ENCODE data around the gene GRAP.

Gene GRAP

GRCh38 chr17:19006698-19007097, 40.1 kb downstream of the GRAP start:
- H3K36me3 ChIP-seq (ENCODE audit: insufficient read depth, low read length): no peaks in the 10 kb centered on the region
- no peaks in the 10 kb centered on the region for H3K27me3 ChIP-seq (ENCODE audit: insufficient read depth, low read length)
- H3K27ac ChIP-seq (ENCODE audit: low read depth, low read length): no peak overlapping the region
- H2AFZ ChIP-seq (ENCODE audit: low read length, unreplicated experiment): no peak overlapping the region
- H3K79me2 ChIP-seq (ENCODE audit: control insufficient read depth, insufficient read depth, low read length, unreplicated experiment): peaks cover 23% of the 10 kb centered on the region
- H3K4me3 ChIP-seq (ENCODE audit: low read depth, low read length): no peak overlapping the region
- H3K4me1 ChIP-seq (ENCODE audit: control insufficient read depth, insufficient read depth, low read length, unreplicated experiment): peaks cover 16% of the 10 kb centered on the region

DNA sequence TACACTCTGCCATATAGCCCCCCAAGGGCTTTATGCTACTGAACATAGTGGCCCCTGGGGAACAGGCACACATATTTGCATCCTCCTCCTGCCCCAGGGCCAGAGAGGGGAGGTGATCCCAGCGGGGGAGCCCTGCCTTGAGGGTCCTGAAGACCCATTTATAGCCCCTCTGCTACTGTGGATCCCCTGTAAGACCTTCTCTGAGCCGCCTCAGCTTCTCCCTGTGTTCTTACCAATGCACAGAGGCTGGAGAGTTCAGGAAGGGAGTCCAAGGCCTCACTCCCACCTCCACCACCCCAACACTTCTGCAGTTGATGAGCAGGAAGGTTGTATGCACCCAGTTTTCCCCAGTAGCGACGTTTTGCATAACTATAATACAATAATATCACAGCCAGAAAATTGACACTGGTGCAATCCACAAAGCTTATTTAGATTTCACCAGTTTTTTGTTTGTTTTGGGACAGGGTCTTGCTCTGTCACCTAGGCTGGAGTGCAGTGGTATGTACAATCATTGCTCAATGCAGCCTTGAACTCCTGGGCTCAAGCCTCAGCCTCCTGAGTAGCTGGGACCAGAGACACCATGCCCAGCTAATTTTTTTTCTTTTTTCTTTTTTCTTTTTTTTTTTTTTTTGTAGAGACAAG, 40.8 kb downstream of the GRAP start:
- Histone ChIP-seq H3K36me3 (ENCODE audit: insufficient read depth, low read length) (no peaks in the 10 kb centered on the region), H3K4me1 (ENCODE audit: control insufficient read depth, insufficient read depth, low read length, unreplicated experiment) (peaks cover 24% of the 10 kb centered on the region), H3K4me3 (ENCODE audit: low read depth, low read length) (no peak overlapping the region), H3K27ac (ENCODE audit: low read depth, low read length) (no peak overlapping the region), H2AFZ (ENCODE audit: low read length, unreplicated experiment) (no peak overlapping the region), H3K79me2 (ENCODE audit: control insufficient read depth, insufficient read depth, low read length, unreplicated experiment) (peaks cover 30% of the 10 kb centered on the region), H3K27me3 (ENCODE audit: insufficient read depth, low read length) (no peaks in the 10 kb centered on the region)

GRCh38 chr17:19005137-19005773, 41.5 kb downstream of the GRAP start:
- H2AFZ ChIP-seq (ENCODE audit: low read length, unreplicated experiment): no peak overlapping the region
- peaks cover 36% of the 10 kb centered on the region for H3K79me2 ChIP-seq (ENCODE audit: control insufficient read depth, insufficient read depth, low read length, unreplicated experiment)
- no peaks in the 10 kb centered on the region for H3K27me3 ChIP-seq (ENCODE audit: insufficient read depth, low read length)
- no peaks in the 10 kb centered on the region for H3K36me3 ChIP-seq (ENCODE audit: insufficient read depth, low read length)
- peaks cover 29% of the 10 kb centered on the region for H3K4me1 ChIP-seq (ENCODE audit: control insufficient read depth, insufficient read depth, low read length, unreplicated experiment)
- peak overlapping the region; percentile 95 for H3K4me3 ChIP-seq (ENCODE audit: low read depth, low read length)
- H3K27ac ChIP-seq (ENCODE audit: low read depth, low read length): peak overlapping the region; percentile 58; the same call in 1 of the 2 replicates

DNA sequence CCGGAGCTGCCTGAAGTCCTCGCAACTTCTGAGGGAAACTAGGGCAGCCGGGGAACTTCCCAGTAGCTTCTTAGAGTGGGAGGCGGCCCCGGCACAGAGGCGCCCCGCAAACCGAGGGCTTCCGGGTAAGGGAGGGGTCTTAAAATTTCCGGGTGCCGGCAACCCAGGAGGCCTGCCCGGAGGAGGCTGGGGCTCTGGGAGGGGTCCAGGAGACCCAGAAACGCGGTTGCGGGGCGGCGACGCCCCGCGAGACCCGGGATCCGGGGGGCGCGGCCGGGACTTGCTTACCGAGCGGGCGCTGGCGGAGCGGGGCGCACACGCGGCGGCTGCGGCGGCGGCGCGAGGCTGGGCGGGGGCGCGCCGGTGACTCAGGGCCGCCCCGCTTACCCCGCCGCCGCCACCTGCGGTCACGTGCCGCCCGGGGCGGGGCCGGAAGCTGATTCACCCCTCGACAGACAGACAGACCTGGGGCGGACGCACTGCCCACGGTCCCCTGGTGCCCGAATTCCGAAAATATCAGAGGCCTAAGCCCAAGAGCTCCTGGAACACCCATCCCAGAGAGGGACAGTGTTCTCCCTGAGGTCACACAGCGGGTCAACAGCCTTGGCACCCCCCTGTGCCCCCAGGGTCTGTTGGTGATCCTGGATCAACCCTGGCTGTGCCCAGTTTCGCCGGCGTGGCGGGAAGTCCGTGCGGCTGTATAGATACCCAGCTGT, 42.2 kb downstream of the GRAP start, which contains the start of gene FAM83G:
Gene FAM83G, minus strand, starts transcription at position 344 of the 716 bp plus-strand sequence. CDS start 723 bp downstream, outside the sequence.
- Histone ChIP-seq H3K79me2 (ENCODE audit: control insufficient read depth, insufficient read depth, low read length, unreplicated experiment) (peaks cover 42% of the 10 kb centered on the region), H3K27ac (ENCODE audit: low read depth, low read length) (peak within 1 kb of the TSS; percentile 58; the same call in 1 of the 2 replicates)

GRCh38 chr17:19003543-19004420, 43.0 kb downstream of the GRAP start:
- peak overlapping the region; percentile 95 for H3K4me3 ChIP-seq (ENCODE audit: low read depth, low read length)
- H2AFZ ChIP-seq (ENCODE audit: low read length, unreplicated experiment): peak overlapping the region; percentile 77
- no peaks in the 10 kb centered on the region for H3K27me3 ChIP-seq (ENCODE audit: insufficient read depth, low read length)
- H3K27ac ChIP-seq (ENCODE audit: low read depth, low read length): peak overlapping the region; percentile 41; the same call in 1 of the 2 replicates
- peaks cover 47% of the 10 kb centered on the region for H3K79me2 ChIP-seq (ENCODE audit: control insufficient read depth, insufficient read depth, low read length, unreplicated experiment)
- H3K4me1 ChIP-seq (ENCODE audit: control insufficient read depth, insufficient read depth, low read length, unreplicated experiment): peaks cover 29% of the 10 kb centered on the region
- no peaks in the 10 kb centered on the region for H3K36me3 ChIP-seq (ENCODE audit: insufficient read depth, low read length)

More for the DNA sequence above, 42.2 kb downstream of the GRAP start, which contains the start of gene FAM83G:
- Histone ChIP-seq H3K27me3 (ENCODE audit: insufficient read depth, low read length) (no peaks in the 10 kb centered on the region), H3K4me1 (ENCODE audit: control insufficient read depth, insufficient read depth, low read length, unreplicated experiment) (peaks cover 29% of the 10 kb centered on the region), H3K4me3 (ENCODE audit: low read depth, low read length) (peak within 1 kb of the TSS; percentile 95), H3K36me3 (ENCODE audit: insufficient read depth, low read length) (no peaks in the 10 kb centered on the region), H2AFZ (ENCODE audit: low read length, unreplicated experiment) (peak within 1 kb of the TSS; percentile 77)

GRCh38 chr17:19002805-19003542, 43.8 kb downstream of the GRAP start:
- Histone ChIP-seq H3K27me3 (ENCODE audit: insufficient read depth, low read length) (no peaks in the 10 kb centered on the region), H3K36me3 (ENCODE audit: insufficient read depth, low read length) (peaks cover under 1% of the 10 kb centered on the region; the same call in 1 of the 2 replicates), H3K27ac (ENCODE audit: low read depth, low read length) (no peak overlapping the region), H3K79me2 (ENCODE audit: control insufficient read depth, insufficient read depth, low read length, unreplicated experiment) (peaks cover 52% of the 10 kb centered on the region), H3K4me3 (ENCODE audit: low read depth, low read length) (peak overlapping the region; percentile 95), H3K4me1 (ENCODE audit: control insufficient read depth, insufficient read depth, low read length, unreplicated experiment) (peaks cover 29% of the 10 kb centered on the region), H2AFZ (ENCODE audit: low read length, unreplicated experiment) (no peak overlapping the region)

- no peak overlapping the region for H3K27ac ChIP-seq (ENCODE audit: low read depth, low read length)
- peaks cover 10% of the 10 kb centered on the region; the same call in 1 of the 2 replicates for H3K36me3 ChIP-seq (ENCODE audit: insufficient read depth, low read length)
- peaks cover 29% of the 10 kb centered on the region for H3K4me1 ChIP-seq (ENCODE audit: control insufficient read depth, insufficient read depth, low read length, unreplicated experiment)
- H3K27me3 ChIP-seq (ENCODE audit: insufficient read depth, low read length): no peaks in the 10 kb centered on the region
- H3K79me2 ChIP-seq (ENCODE audit: control insufficient read depth, insufficient read depth, low read length, unreplicated experiment): peaks cover 61% of the 10 kb centered on the region
- peak overlapping the region; percentile 95 for H3K4me3 ChIP-seq (ENCODE audit: low read depth, low read length)
- H2AFZ ChIP-seq (ENCODE audit: low read length, unreplicated experiment): no peak overlapping the region
These were observed 44.7 kb downstream of the GRAP start for GRCh38 chr17:19001907-19002590.

DNA sequence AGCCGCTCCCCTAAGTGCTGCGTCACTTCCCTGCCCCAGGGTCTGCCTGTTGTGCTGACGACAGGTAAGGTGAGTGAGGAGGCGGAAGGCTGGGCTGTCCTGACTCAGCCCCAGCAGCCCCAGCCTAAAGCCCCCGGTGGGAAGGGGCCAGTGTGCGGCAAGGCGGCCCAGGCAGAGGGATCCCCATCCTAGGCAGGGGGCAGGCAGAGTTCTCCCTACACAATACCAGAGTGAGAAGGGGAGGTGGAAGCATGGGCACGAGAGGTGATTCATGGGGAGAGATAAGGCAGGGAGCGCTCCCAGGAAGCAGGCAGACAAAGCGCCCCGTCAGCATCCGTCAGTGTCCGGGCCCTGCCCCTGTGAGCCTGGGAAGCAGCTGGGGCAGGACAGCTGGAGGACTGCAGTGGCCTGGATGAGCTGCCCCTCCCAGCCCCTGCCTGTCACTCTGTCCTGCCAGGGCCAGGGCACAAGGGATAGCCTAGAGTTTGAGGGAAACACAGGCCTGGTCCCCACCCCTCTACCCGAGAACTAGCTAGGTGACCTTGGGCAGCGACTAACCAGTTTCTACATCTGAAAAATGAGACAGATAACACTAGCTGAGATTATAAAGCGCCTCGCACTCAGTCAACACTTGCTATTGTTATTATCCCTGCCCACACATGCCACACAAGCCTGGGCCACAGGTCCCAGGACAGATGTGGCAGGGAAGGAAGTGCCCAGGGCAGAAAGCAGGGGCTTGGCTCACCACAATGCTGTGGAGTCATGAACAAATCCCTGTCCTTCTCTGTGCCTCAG, 46.0 kb downstream of the GRAP start:
- Histone ChIP-seq H3K79me2 (ENCODE audit: control insufficient read depth, insufficient read depth, low read length, unreplicated experiment) (peaks cover 72% of the 10 kb centered on the region), H2AFZ (ENCODE audit: low read length, unreplicated experiment) (no peak overlapping the region), H3K36me3 (ENCODE audit: insufficient read depth, low read length) (peaks cover 23% of the 10 kb centered on the region; the same call in 1 of the 2 replicates), H3K4me3 (ENCODE audit: low read depth, low read length) (peak overlapping the region; percentile 21; the same call in 1 of the 2 replicates), H3K27me3 (ENCODE audit: insufficient read depth, low read length) (no peaks in the 10 kb centered on the region), H3K27ac (ENCODE audit: low read depth, low read length) (peak overlapping the region; percentile 45; the same call in 1 of the 2 replicates), H3K4me1 (ENCODE audit: control insufficient read depth, insufficient read depth, low read length, unreplicated experiment) (peaks cover 29% of the 10 kb centered on the region)

- Histone ChIP-seq H3K36me3 (ENCODE audit: insufficient read depth, low read length) (peaks cover 25% of the 10 kb centered on the region; the same call in 1 of the 2 replicates), H3K27me3 (ENCODE audit: insufficient read depth, low read length) (no peaks in the 10 kb centered on the region), H3K4me3 (ENCODE audit: low read depth, low read length) (no peak overlapping the region), H3K27ac (ENCODE audit: low read depth, low read length) (no peak overlapping the region), H2AFZ (ENCODE audit: low read length, unreplicated experiment) (no peak overlapping the region), H3K79me2 (ENCODE audit: control insufficient read depth, insufficient read depth, low read length, unreplicated experiment) (peaks cover 76% of the 10 kb centered on the region), H3K4me1 (ENCODE audit: control insufficient read depth, insufficient read depth, low read length, unreplicated experiment) (peaks cover 29% of the 10 kb centered on the region)
These were observed 46.8 kb downstream of the GRAP start for GRCh38 chr17:18999911-19000310.
